Ishikawa (cell line): ENCODE data around the gene MYO7B.
A peak's percentile ranks its signal among the peaks of the same experiment; 100 is the strongest.

Experiments
- CREB1 ChIP-seq: IDR thresholded peaks from 2 replicates; pipeline ENCODE4 v1.6.1; 2012; ENCODE audit warnings: low read depth
- EGR1 ChIP-seq: IDR thresholded peaks from 2 replicates; pipeline ENCODE4 v1.6.1; 2012
- EP300 ChIP-seq: IDR thresholded peaks from 2 replicates; pipeline ENCODE4 v1.6.1; 2012; ENCODE audit warnings: borderline replicate concordance
- FOXM1 ChIP-seq: IDR thresholded peaks from 2 replicates; pipeline ENCODE4 v1.6.1; 2012; ENCODE audit warnings: low read depth, borderline replicate concordance
- MAX ChIP-seq: IDR thresholded peaks from 2 replicates; pipeline ENCODE4 v1.6.1; 2012
- NFIC ChIP-seq: IDR thresholded peaks from 2 replicates; pipeline ENCODE4 v1.6.1; 2012
- RAD21 ChIP-seq: IDR thresholded peaks from 2 replicates; pipeline ENCODE4 v1.6.1; 2012; ENCODE audit warnings: low read depth
- REST ChIP-seq: IDR thresholded peaks from 2 replicates; pipeline ENCODE4 v1.6.1; 2012; ENCODE audit warnings: low read depth, mild to moderate bottlenecking
- TAF1 ChIP-seq: IDR thresholded peaks from 2 replicates; pipeline ENCODE4 v1.6.1; 2012; ENCODE audit warnings: low read depth, mild to moderate bottlenecking
- TEAD4 ChIP-seq: IDR thresholded peaks from 2 replicates; pipeline ENCODE4 v1.6.1; 2012
- USF1 ChIP-seq: IDR thresholded peaks from 2 replicates; pipeline ENCODE4 v1.6.1; 2012
- YY1 ChIP-seq: IDR thresholded peaks from 2 replicates; pipeline ENCODE4 v1.6.1; 2012; ENCODE audit warnings: low read depth
- ZBTB7A ChIP-seq: IDR thresholded peaks from 2 replicates; pipeline ENCODE4 v1.6.1; 2012; ENCODE audit warnings: low read depth

Gene MYO7B

GRCh38 chr2:127569666-127570065 lies 34.2 kb downstream of the MYO7B start:
- TF ChIP-seq TAF1 (no peak), CREB1 (no peak), MAX (no peak), TEAD4 (no peak), EP300 (no peak)

GRCh38 chr2:127570282-127571250 lies 35.1 kb downstream of the MYO7B start:
- no peak for TF ChIP-seq FOXM1
- TF ChIP-seq REST: 0 out of 2 replicates have a peak, but pooled peaks have one; percentile 8

GRCh38 chr2:127572841-127573240 lies 37.4 kb downstream of the MYO7B start:
- TF ChIP-seq USF1 (no peak), YY1 (no peak), EGR1 (no peak), RAD21 (no peak), ZBTB7A (no peak), MAX (no peak), REST (no peak), CREB1 (no peak)

- TF ChIP-seq RAD21 (no peak), CREB1 (no peak), USF1 (no peak), NFIC (no peak), ZBTB7A (no peak), EP300 (no peak), REST (no peak), EGR1 (no peak), TEAD4 (no peak), MAX (no peak)
Measured at GRCh38 chr2:127573298-127573697, 37.8 kb downstream of the MYO7B start.

- TF ChIP-seq TEAD4 (no peak), RAD21 (no peak)
Measured at GRCh38 chr2:127573771-127574170, 38.3 kb downstream of the MYO7B start.
